ENCODE results near the gene PEX3.

PEX3 gene

GRCh38 chr6:143513410-143513809 is 62.8 kb downstream of the PEX3 start:
- Histone ChIP-seq H3K4me1 (ENCODE audit: control extremely low read depth in 1 of 4, control insufficient read depth in 4 of 4, insufficient read depth in 4 of 4, low read length in 3 of 4) (peaks cover 0 to 19% (median 16%) of the 10 kb centered on the region in 4 experiments), H3K4me3 (ENCODE audit: control insufficient read depth in 1 of 7, extremely low read depth in 1 of 7, insufficient read depth in 4 of 7, low read depth in 2 of 7, low read length in 6 of 7) (no peak overlapping the region), H3K9me3 (ENCODE audit: control extremely low read depth in 1 of 5, control insufficient read depth in 4 of 5, insufficient read depth in 2 of 5, low read depth in 1 of 5, low read length in 4 of 5) (no peaks in the 10 kb centered on the region), H3K27ac (ENCODE audit: insufficient read depth in 1 of 2, low read depth in 1 of 2, low read length in 2 of 2, poor library complexity in 1 of 2, severe bottlenecking in 2 of 2) (no peak overlapping the region), H3K36me3 (ENCODE audit: control insufficient read depth in 4 of 4, insufficient read depth in 4 of 4, low read length in 3 of 4) (peaks cover 0 to under 1% (median 0%) of the 10 kb centered on the region in 4 experiments), H3K27me3 (replicated peaks in 2 of 5; ENCODE audit: control insufficient read depth in 4 of 5, insufficient read depth in 5 of 5, low read length in 4 of 5) (no peaks in the 10 kb centered on the region)
- 96% methylated on average over 2 of the region's 4 CpGs for WGBS (ENCODE audit: insufficient coverage)
- ChIA-PET CTCF (interaction anchor here (0.8 to 2.4 kb wide), 12 partner anchors 9 to 575 kb away, joined by 3 to 7 read pairs (median 4); no protein-coding TSS in a partner anchor), POLR2A (no interaction called here)
- peak; percentile 29 to 51 (median 45) for DNase-seq

- 95% methylated on average over 11 of the region's 12 CpGs for WGBS (ENCODE audit: insufficient coverage)
- H3K4me1 ChIP-seq (ENCODE audit: control extremely low read depth in 1 of 4, control insufficient read depth in 4 of 4, insufficient read depth in 4 of 4, low read length in 3 of 4): peaks cover 0 to 19% (median 14%) of the 10 kb centered on the region in 4 experiments
- H3K27ac ChIP-seq (ENCODE audit: insufficient read depth in 1 of 2, low read depth in 1 of 2, low read length in 2 of 2, poor library complexity in 1 of 2, severe bottlenecking in 2 of 2): no peak overlapping the region
- ChIA-PET POLR2A (no interaction called here), CTCF (no interaction called here)
- no peak for DNase-seq
- peaks cover 0 to 1% (median 0%) of the 10 kb centered on the region in 5 experiments for H3K9me3 ChIP-seq (ENCODE audit: control extremely low read depth in 1 of 5, control insufficient read depth in 4 of 5, insufficient read depth in 2 of 5, low read depth in 1 of 5, low read length in 4 of 5)
- no peaks in the 10 kb centered on the region for H3K27me3 ChIP-seq (replicated peaks in 2 of 5; ENCODE audit: control insufficient read depth in 4 of 5, insufficient read depth in 5 of 5, low read length in 4 of 5)
- H3K4me3 ChIP-seq (ENCODE audit: control insufficient read depth in 1 of 7, extremely low read depth in 1 of 7, insufficient read depth in 4 of 7, low read depth in 2 of 7, low read length in 6 of 7): no peak overlapping the region
- H3K36me3 ChIP-seq (ENCODE audit: control insufficient read depth in 4 of 4, insufficient read depth in 4 of 4, low read length in 3 of 4): no peaks in the 10 kb centered on the region
These were observed 64.6 kb downstream of the PEX3 start for GRCh38 chr6:143515061-143515760.

GRCh38 chr6:143515766-143516355 is 65.3 kb downstream of the PEX3 start:
- Histone ChIP-seq H3K4me1 (ENCODE audit: control extremely low read depth in 1 of 4, control insufficient read depth in 4 of 4, insufficient read depth in 4 of 4, low read length in 3 of 4) (peaks cover 0 to 18% (median 10%) of the 10 kb centered on the region in 4 experiments), H3K27ac (ENCODE audit: insufficient read depth in 1 of 2, low read depth in 1 of 2, low read length in 2 of 2, poor library complexity in 1 of 2, severe bottlenecking in 2 of 2) (no peak overlapping the region), H3K36me3 (ENCODE audit: control insufficient read depth in 4 of 4, insufficient read depth in 4 of 4, low read length in 3 of 4) (no peaks in the 10 kb centered on the region), H3K4me3 (ENCODE audit: control insufficient read depth in 1 of 7, extremely low read depth in 1 of 7, insufficient read depth in 4 of 7, low read depth in 2 of 7, low read length in 6 of 7) (no peak overlapping the region), H3K27me3 (replicated peaks in 2 of 5; ENCODE audit: control insufficient read depth in 4 of 5, insufficient read depth in 5 of 5, low read length in 4 of 5) (no peaks in the 10 kb centered on the region), H3K9me3 (ENCODE audit: control extremely low read depth in 1 of 5, control insufficient read depth in 4 of 5, insufficient read depth in 2 of 5, low read depth in 1 of 5, low read length in 4 of 5) (peaks cover 0 to 3% (median 0%) of the 10 kb centered on the region in 5 experiments)
- no peak for DNase-seq
- CTCF ChIA-PET: no interaction called here
- 98% methylated on average over 6 of the region's 7 CpGs for WGBS (ENCODE audit: insufficient coverage)
- POLR2A ChIA-PET: no interaction called here

GRCh38 chr6:143516690-143517446 is 66.3 kb downstream of the PEX3 start:
- H3K36me3 ChIP-seq (ENCODE audit: control insufficient read depth in 4 of 4, insufficient read depth in 4 of 4, low read length in 3 of 4): no peaks in the 10 kb centered on the region
- POLR2A ChIA-PET: no interaction called here
- H3K4me3 ChIP-seq (ENCODE audit: control insufficient read depth in 1 of 7, extremely low read depth in 1 of 7, insufficient read depth in 4 of 7, low read depth in 2 of 7, low read length in 6 of 7): no peak overlapping the region
- CTCF ChIA-PET: no interaction called here
- WGBS (ENCODE audit: insufficient coverage): 89% methylated on average over 1 of the region's 2 CpGs
- no peak for DNase-seq
- no peaks in the 10 kb centered on the region for H3K27me3 ChIP-seq (replicated peaks in 2 of 5; ENCODE audit: control insufficient read depth in 4 of 5, insufficient read depth in 5 of 5, low read length in 4 of 5)
- no peak overlapping the region for H3K27ac ChIP-seq (ENCODE audit: insufficient read depth in 1 of 2, low read depth in 1 of 2, low read length in 2 of 2, poor library complexity in 1 of 2, severe bottlenecking in 2 of 2)
- H3K4me1 ChIP-seq (ENCODE audit: control extremely low read depth in 1 of 4, control insufficient read depth in 4 of 4, insufficient read depth in 4 of 4, low read length in 3 of 4): peaks cover 0 to 8% (median under 1%) of the 10 kb centered on the region in 4 experiments
- peaks cover 0 to 3% (median 0%) of the 10 kb centered on the region in 5 experiments for H3K9me3 ChIP-seq (ENCODE audit: control extremely low read depth in 1 of 5, control insufficient read depth in 4 of 5, insufficient read depth in 2 of 5, low read depth in 1 of 5, low read length in 4 of 5)

- Histone ChIP-seq H3K4me3 (ENCODE audit: control insufficient read depth in 1 of 7, extremely low read depth in 1 of 7, insufficient read depth in 4 of 7, low read depth in 2 of 7, low read length in 6 of 7) (no peak overlapping the region), H3K4me1 (ENCODE audit: control extremely low read depth in 1 of 4, control insufficient read depth in 4 of 4, insufficient read depth in 4 of 4, low read length in 3 of 4) (peaks cover 0 to 7% (median 0%) of the 10 kb centered on the region in 4 experiments), H3K27ac (ENCODE audit: insufficient read depth in 1 of 2, low read depth in 1 of 2, low read length in 2 of 2, poor library complexity in 1 of 2, severe bottlenecking in 2 of 2) (no peak overlapping the region), H3K36me3 (ENCODE audit: control insufficient read depth in 4 of 4, insufficient read depth in 4 of 4, low read length in 3 of 4) (no peaks in the 10 kb centered on the region), H3K9me3 (ENCODE audit: control extremely low read depth in 1 of 5, control insufficient read depth in 4 of 5, insufficient read depth in 2 of 5, low read depth in 1 of 5, low read length in 4 of 5) (peaks cover 0 to 3% (median 0%) of the 10 kb centered on the region in 5 experiments), H3K27me3 (replicated peaks in 2 of 5; ENCODE audit: control insufficient read depth in 4 of 5, insufficient read depth in 5 of 5, low read length in 4 of 5) (no peaks in the 10 kb centered on the region)
- WGBS (ENCODE audit: insufficient coverage): 76% methylated on average over 2 of the region's 3 CpGs
- ChIA-PET POLR2A (no interaction called here), CTCF (no interaction called here)
- DNase-seq: no peak
These were observed 66.8 kb downstream of the PEX3 start for GRCh38 chr6:143517447-143517773.

GRCh38 chr6:143522039-143522600 is 71.5 kb downstream of the PEX3 start:
- Histone ChIP-seq H3K4me3 (ENCODE audit: control insufficient read depth in 1 of 7, extremely low read depth in 1 of 7, insufficient read depth in 4 of 7, low read depth in 2 of 7, low read length in 6 of 7) (no peak overlapping the region), H3K27ac (ENCODE audit: insufficient read depth in 1 of 2, low read depth in 1 of 2, low read length in 2 of 2, poor library complexity in 1 of 2, severe bottlenecking in 2 of 2) (no peak overlapping the region), H3K9me3 (ENCODE audit: control extremely low read depth in 1 of 5, control insufficient read depth in 4 of 5, insufficient read depth in 2 of 5, low read depth in 1 of 5, low read length in 4 of 5) (peaks cover 0 to 4% (median 0%) of the 10 kb centered on the region in 5 experiments), H3K36me3 (ENCODE audit: control insufficient read depth in 4 of 4, insufficient read depth in 4 of 4, low read length in 3 of 4) (no peaks in the 10 kb centered on the region), H3K4me1 (ENCODE audit: control extremely low read depth in 1 of 4, control insufficient read depth in 4 of 4, insufficient read depth in 4 of 4, low read length in 3 of 4) (peaks cover 0 to 6% (median 0%) of the 10 kb centered on the region in 4 experiments), H3K27me3 (replicated peaks in 2 of 5; ENCODE audit: control insufficient read depth in 4 of 5, insufficient read depth in 5 of 5, low read length in 4 of 5) (no peaks in the 10 kb centered on the region)
- ChIA-PET CTCF (interaction anchor here (0.8 to 1.1 kb wide), 2 partner anchors 9 to 17 kb away, joined by 3 read pairs; no protein-coding TSS in a partner anchor), POLR2A (no interaction called here)
- WGBS (ENCODE audit: insufficient coverage): 99% methylated on average over 7 of the region's 8 CpGs
- DNase-seq: no peak
